ENCODE measurements around the gene SERPINF2.

- no peak for TF ChIP-seq TAF1 (IDR thresholded peaks at IDR 0.05; ENCODE audit: low read depth)
- TF ChIP-seq RAD21 (conservative IDR thresholded peaks at IDR 0.05) = no peak
- TF ChIP-seq CTCF (IDR thresholded peaks at IDR 0.05; ENCODE audit: poor library complexity, severe bottlenecking) = no peak
- no peak for TF ChIP-seq SMC3 (conservative IDR thresholded peaks at IDR 0.05; ENCODE audit: poor library complexity)
- TF ChIP-seq MXI1 (conservative IDR thresholded peaks at IDR 0.05; ENCODE audit: poor library complexity, severe bottlenecking) = no peak
- no peak for TF ChIP-seq POLR2AphosphoS5 (IDR thresholded peaks at IDR 0.05)
Measured at GRCh38 chr17:1787301-1787902, 44.7 kb downstream of the SERPINF2 start.

Measured in neural cell (in vitro differentiated cells).